Lower leg skin (tissue), 3 donors: ENCODE results near the gene RNF213.

Experiments used
- CTCF ChIP-seq, 3 donors: fragments of 450-650 bp; IDR thresholded peaks; one replicate each; pipeline ENCODE4 v1.5.1; 2016; ENCODE audit warnings: antibody characterized with exemption in 3 of 3, mild to moderate bottlenecking in 3 of 3, moderate library complexity in 2 of 3
- POLR2A ChIP-seq, 2 donors: fragments of 450-650 bp; IDR thresholded peaks; one replicate each; pipeline ENCODE4 v1.6.1; 2016 to 2017; ENCODE audit warnings: antibody characterized with exemption in 2 of 2, mild to moderate bottlenecking in 1 of 2, moderate library complexity in 1 of 2

DNA sequence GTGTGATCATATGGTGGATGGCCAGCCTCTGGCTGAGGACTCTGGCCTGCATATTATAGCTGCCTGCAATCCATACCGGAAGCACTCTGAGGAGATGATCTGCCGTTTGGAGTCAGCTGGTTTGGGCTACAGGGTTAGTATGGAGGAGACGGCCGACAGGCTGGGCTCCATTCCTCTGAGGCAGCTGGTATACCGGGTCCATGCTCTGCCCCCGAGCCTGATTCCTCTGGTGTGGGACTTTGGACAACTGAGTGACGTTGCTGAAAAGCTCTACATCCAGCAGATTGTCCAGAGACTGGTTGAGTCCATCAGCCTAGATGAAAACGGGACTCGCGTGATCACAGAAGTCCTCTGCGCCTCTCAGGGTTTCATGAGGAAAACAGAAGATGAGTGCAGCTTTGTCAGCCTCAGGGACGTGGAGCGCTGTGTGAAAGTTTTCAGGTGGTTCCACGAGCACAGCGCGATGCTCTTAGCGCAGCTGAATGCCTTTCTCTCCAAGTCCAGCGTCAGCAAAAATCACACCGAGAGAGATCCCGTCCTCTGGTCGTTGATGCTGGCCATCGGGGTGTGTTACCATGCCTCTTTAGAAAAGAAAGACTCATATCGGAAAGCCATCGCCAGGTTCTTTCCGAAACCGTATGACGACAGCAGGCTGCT, 85.3 kb downstream of the RNF213 start:
- TF ChIP-seq POLR2A (IDR thresholded peaks at IDR 0.05) (no peak), CTCF (IDR thresholded peaks at IDR 0.05) (no peak)
